Activated naive CD4-positive, alpha-beta T cell treated with anti-CD3 and anti-CD28 coated beads for 36 hours (primary cell): ENCODE measurements around the gene DOCK9. TPM values are rescaled to one million over a fixed set of nuclear protein-coding genes. Genes with fewer than 3 reads are reported as not detected.

Source experiments
- CTCF ChIA-PET: fragments of 350-600 bp; sonication (Branson Sonifier 250); formaldehyde crosslinking; loops from one replicate; lab custom pipeline; 2021; ENCODE audit warnings: antibody characterized with exemption; lab: Charles Lee
- DNase-seq: peaks from one replicate; pipeline ENCODE4 v3.0.0-alpha.2; 2020
- H3K27ac Mint-ChIP-seq: one replicate; pipeline ENCODE4 v1.8.0; 2021; ENCODE audit warnings: mild to moderate bottlenecking, mixed read lengths
- H3K27me3 Mint-ChIP-seq: one replicate; pipeline ENCODE4 v1.8.0; 2021; ENCODE audit warnings: low read depth, mixed read lengths
- H3K36me3 Mint-ChIP-seq: one replicate; pipeline ENCODE4 v1.8.0; 2021; ENCODE audit warnings: low read depth, mixed read lengths
- H3K4me1 Mint-ChIP-seq: one replicate; pipeline ENCODE4 v1.8.0; 2021; ENCODE audit warnings: low read depth, mixed read lengths
- H3K4me3 Mint-ChIP-seq: one replicate; pipeline ENCODE4 v1.8.0; 2021; ENCODE audit warnings: mild to moderate bottlenecking, moderate library complexity, mixed read lengths
- H3K9me3 Mint-ChIP-seq: one replicate; pipeline ENCODE4 v1.8.0; 2021; ENCODE audit warnings: mixed read lengths
- intact Hi-C: fragments of 100-400 bp; cut with micrococcal nuclease; formaldehyde crosslinking; loops from one replicate; pipeline ENCODE4 v1.15.1; 2023
- total RNA-seq, 2 experiments: library from RNA; stranded (reverse); gene quantifications; one replicate each; pipeline ENCODE4 v1.2.3, GENCODE V29; 2021

Gene DOCK9
- total RNA-seq, 2 experiments from 2014 or later: 38.3 to 42.1 TPM

- Mint-ChIP-seq H3K27ac (no peak overlapping the region), H3K4me1 (no peaks in the 10 kb centered on the region), H3K4me3 (no peak overlapping the region), H3K9me3 (no peaks in the 10 kb centered on the region), H3K36me3 (no peaks in the 10 kb centered on the region), H3K27me3 (peaks cover 11% of the 10 kb centered on the region)
- intact Hi-C loops: no loop called here
- CTCF ChIA-PET: no interaction called here
- no peak for DNase-seq
These were observed 196.4 kb downstream of the DOCK9 start for GRCh38 chr13:98781470-98781869.

GRCh38 chr13:98781045-98781444 is 196.8 kb downstream of the DOCK9 start:
- H3K9me3 Mint-ChIP-seq: no peaks in the 10 kb centered on the region
- intact Hi-C loops: no loop called here
- H3K4me1 Mint-ChIP-seq: no peaks in the 10 kb centered on the region
- H3K4me3 Mint-ChIP-seq: no peak overlapping the region
- H3K27ac Mint-ChIP-seq: no peak overlapping the region
- CTCF ChIA-PET: no interaction called here
- H3K36me3 Mint-ChIP-seq: no peaks in the 10 kb centered on the region
- peaks cover 11% of the 10 kb centered on the region for H3K27me3 Mint-ChIP-seq
- no peak for DNase-seq

- Mint-ChIP-seq H3K36me3 (no peaks in the 10 kb centered on the region), H3K4me3 (no peak overlapping the region), H3K27me3 (peaks cover 11% of the 10 kb centered on the region), H3K9me3 (no peaks in the 10 kb centered on the region), H3K4me1 (no peaks in the 10 kb centered on the region), H3K27ac (no peak overlapping the region)
- intact Hi-C loops: no loop called here
- no peak for DNase-seq
- CTCF ChIA-PET: interaction anchor here (0.5 kb wide), 1 partner anchor 127 kb away, joined by 3 read pairs; no protein-coding TSS in a partner anchor
These were observed 197.4 kb downstream of the DOCK9 start for GRCh38 chr13:98780451-98780850.

GRCh38 chr13:98779695-98780094 is 198.2 kb downstream of the DOCK9 start:
- intact Hi-C loops: no loop called here
- H3K36me3 Mint-ChIP-seq: no peaks in the 10 kb centered on the region
- CTCF ChIA-PET: no interaction called here

GRCh38 chr13:98778749-98779148 is 199.1 kb downstream of the DOCK9 start:
- peaks cover 11% of the 10 kb centered on the region for H3K27me3 Mint-ChIP-seq
- H3K9me3 Mint-ChIP-seq: no peaks in the 10 kb centered on the region
- H3K4me1 Mint-ChIP-seq: no peaks in the 10 kb centered on the region
- no peak overlapping the region for H3K27ac Mint-ChIP-seq
- CTCF ChIA-PET: no interaction called here
- no peaks in the 10 kb centered on the region for H3K36me3 Mint-ChIP-seq
- H3K4me3 Mint-ChIP-seq: no peak overlapping the region
- intact Hi-C loops: no loop called here
- DNase-seq: no peak

More at GRCh38 chr13:98779695-98780094, 198.2 kb downstream of the DOCK9 start:
- Mint-ChIP-seq H3K9me3 (no peaks in the 10 kb centered on the region), H3K27ac (no peak overlapping the region), H3K4me3 (no peak overlapping the region), H3K27me3 (peaks cover 11% of the 10 kb centered on the region), H3K4me1 (no peaks in the 10 kb centered on the region)
- no peak for DNase-seq

DNA sequence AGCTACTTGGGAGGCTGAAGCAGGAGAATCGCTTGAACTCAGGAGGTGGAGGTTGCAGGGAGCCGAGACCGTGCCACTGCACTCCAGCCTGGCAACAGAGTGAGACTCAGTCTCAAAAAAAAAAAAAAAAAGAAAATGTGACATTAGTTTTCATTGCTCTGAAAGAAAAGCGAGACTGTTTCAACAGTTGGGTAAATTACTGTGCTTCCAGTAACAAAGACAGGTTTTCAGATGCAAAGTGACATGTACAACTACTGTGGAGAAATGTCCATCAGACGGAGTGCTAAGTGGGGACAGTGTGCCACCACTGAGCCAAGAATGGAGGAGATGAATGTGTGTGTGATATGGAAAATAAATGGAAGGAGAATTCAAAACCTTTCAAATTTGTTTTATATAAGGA is 201.2 kb downstream of the DOCK9 start:
- no peak overlapping the region for H3K4me3 Mint-ChIP-seq
- H3K27ac Mint-ChIP-seq: no peak overlapping the region
- H3K4me1 Mint-ChIP-seq: no peaks in the 10 kb centered on the region
- H3K9me3 Mint-ChIP-seq: peaks cover under 1% of the 10 kb centered on the region
- CTCF ChIA-PET: no interaction called here
- no peaks in the 10 kb centered on the region for H3K36me3 Mint-ChIP-seq
- H3K27me3 Mint-ChIP-seq: peaks cover 11% of the 10 kb centered on the region
- DNase-seq: no peak
- intact Hi-C loops: no loop called here

DNA sequence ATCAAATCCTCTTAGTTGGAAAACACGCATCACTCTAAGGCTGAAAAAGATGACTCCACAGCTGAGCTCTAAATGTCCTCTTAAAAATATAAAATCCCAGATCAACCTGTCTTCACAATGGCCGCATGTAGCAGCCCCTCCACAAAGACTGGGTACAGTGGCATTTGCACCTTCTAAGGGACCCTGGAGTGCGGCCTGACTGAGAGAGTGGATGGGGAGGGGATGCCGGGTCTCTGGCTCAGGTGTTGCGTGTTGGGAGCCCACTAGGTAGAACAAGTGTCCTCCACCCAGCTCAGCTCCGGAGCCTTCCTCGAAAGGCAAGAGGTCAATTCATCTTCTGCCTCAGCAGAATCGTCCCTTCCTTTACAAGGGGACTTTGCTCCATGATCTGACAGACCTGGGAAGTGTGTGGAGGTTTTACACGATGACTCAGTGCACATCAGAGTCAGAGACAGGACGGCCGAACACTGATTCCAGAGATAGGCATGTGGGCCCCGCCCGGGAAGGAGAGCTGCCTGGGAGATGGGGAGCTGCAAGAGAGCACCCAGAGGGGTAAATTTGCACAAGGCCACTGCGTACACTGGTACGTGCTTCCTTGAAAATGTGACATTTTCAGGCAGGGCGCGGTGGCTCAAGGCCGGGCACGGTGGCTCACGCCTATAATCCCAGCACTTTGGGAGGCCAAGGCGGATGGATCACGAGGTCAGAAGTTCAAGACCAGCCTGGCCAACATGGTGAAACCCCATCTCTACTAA is 201.8 kb downstream of the DOCK9 start:
- H3K27me3 Mint-ChIP-seq: peaks cover 8% of the 10 kb centered on the region
- H3K4me1 Mint-ChIP-seq: no peaks in the 10 kb centered on the region
- intact Hi-C loops: no loop called here
- no peak overlapping the region for H3K4me3 Mint-ChIP-seq
- H3K9me3 Mint-ChIP-seq: peaks cover 7% of the 10 kb centered on the region
- CTCF ChIA-PET: no interaction called here
- peaks cover 2% of the 10 kb centered on the region for H3K36me3 Mint-ChIP-seq
- H3K27ac Mint-ChIP-seq: no peak overlapping the region
- DNase-seq: no peak

- CTCF ChIA-PET: no interaction called here
These were observed 202.5 kb downstream of the DOCK9 start for GRCh38 chr13:98775386-98775785.

DNA sequence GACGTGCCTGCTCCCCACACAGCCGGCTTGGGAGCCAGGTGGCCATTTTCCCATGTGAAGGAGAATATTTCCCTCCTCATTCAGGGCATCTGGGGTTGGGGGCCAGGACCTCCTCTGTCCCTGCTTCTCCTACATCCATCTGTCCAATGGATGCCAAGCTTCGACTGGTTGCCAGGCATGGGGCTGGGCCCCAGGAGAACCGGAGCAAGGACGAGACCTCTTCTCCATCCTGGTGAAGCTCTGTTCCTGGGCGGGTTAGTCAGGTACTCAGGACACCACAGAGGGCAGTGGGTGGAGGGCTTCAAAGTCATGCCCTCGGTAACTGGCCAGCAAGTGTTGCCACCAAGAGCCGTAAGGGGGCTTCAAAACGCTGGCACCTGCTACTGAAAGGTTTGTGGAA is 203.1 kb downstream of the DOCK9 start:
- no peak for DNase-seq
- CTCF ChIA-PET: no interaction called here
- peaks cover 7% of the 10 kb centered on the region for H3K27me3 Mint-ChIP-seq
- peaks cover 18% of the 10 kb centered on the region for H3K9me3 Mint-ChIP-seq
- intact Hi-C loops: no loop called here
- no peak overlapping the region for H3K4me3 Mint-ChIP-seq
- no peak overlapping the region for H3K27ac Mint-ChIP-seq
- H3K36me3 Mint-ChIP-seq: peaks cover 2% of the 10 kb centered on the region
- no peaks in the 10 kb centered on the region for H3K4me1 Mint-ChIP-seq

More at GRCh38 chr13:98775386-98775785, 202.5 kb downstream of the DOCK9 start:
- Mint-ChIP-seq H3K9me3 (peaks cover 12% of the 10 kb centered on the region), H3K4me1 (no peaks in the 10 kb centered on the region), H3K27me3 (peaks cover 7% of the 10 kb centered on the region), H3K27ac (no peak overlapping the region), H3K4me3 (no peak overlapping the region), H3K36me3 (peaks cover 2% of the 10 kb centered on the region)
- DNase-seq: no peak
- intact Hi-C loops: no loop called here

- H3K27ac Mint-ChIP-seq: no peak overlapping the region
- intact Hi-C loops: no loop called here
- H3K36me3 Mint-ChIP-seq: peaks cover 2% of the 10 kb centered on the region
- no peak overlapping the region for H3K4me3 Mint-ChIP-seq
- H3K4me1 Mint-ChIP-seq: no peaks in the 10 kb centered on the region
- H3K27me3 Mint-ChIP-seq: peaks cover 5% of the 10 kb centered on the region
- no peak for DNase-seq
- H3K9me3 Mint-ChIP-seq: peaks cover 25% of the 10 kb centered on the region
- CTCF ChIA-PET: no interaction called here
These were observed 203.9 kb downstream of the DOCK9 start for GRCh38 chr13:98773921-98774320.

- Mint-ChIP-seq H3K27ac (no peak overlapping the region), H3K9me3 (peaks cover 31% of the 10 kb centered on the region), H3K36me3 (peaks cover 2% of the 10 kb centered on the region), H3K4me1 (no peaks in the 10 kb centered on the region), H3K4me3 (no peak overlapping the region), H3K27me3 (no peaks in the 10 kb centered on the region)
- intact Hi-C loops: no loop called here
- CTCF ChIA-PET: interaction anchor here (0.6 to 0.7 kb wide), 2 partner anchors 12 to 17 kb away, joined by 3 read pairs; no protein-coding TSS in a partner anchor
- DNase-seq: no peak
These were observed 204.9 kb downstream of the DOCK9 start for GRCh38 chr13:98772794-98773452.

GRCh38 chr13:98771838-98772611 is 205.8 kb downstream of the DOCK9 start:
- Mint-ChIP-seq H3K36me3 (peaks cover 2% of the 10 kb centered on the region), H3K27me3 (no peaks in the 10 kb centered on the region), H3K4me1 (no peaks in the 10 kb centered on the region), H3K4me3 (no peak overlapping the region), H3K27ac (no peak overlapping the region), H3K9me3 (peaks cover 31% of the 10 kb centered on the region)
- intact Hi-C loops: no loop called here
- CTCF ChIA-PET: interaction anchor here (0.6 to 0.7 kb wide), 2 partner anchors 13 to 18 kb away, joined by 3 read pairs; no protein-coding TSS in a partner anchor
- DNase-seq: no peak
